Activated naive CD4-positive, alpha-beta T cell treated with anti-CD3 and anti-CD28 coated beads, Interleukin-2, amount 50 U/mL, for 72 hours (primary cell): ENCODE results near the gene OXCT2. TPM values are rescaled to one million over a fixed set of nuclear protein-coding genes. Genes with fewer than 3 reads are reported as not detected.
A peak's percentile ranks its signal among the peaks of the same experiment; 100 is the strongest.
"Not testable (repeated sequence)": the region's sequence is repeated elsewhere in the genome, so short reads cannot be mapped to it uniquely, and the experiment has no call there.

ENCODE experiments used
- ATAC-seq, 2 donors: fragments of 150-1000 bp; cut with Tn5 transposase; 2 replicates each; pipeline ENCODE4 v1.10.0; 2021; ENCODE audit warnings: mild to moderate bottlenecking in 2 of 2, moderate library complexity in 2 of 2
- DNase-seq, 2 donors: peaks; one replicate each; pipeline ENCODE4 v3.0.0; 2021 to 2022; ENCODE audit warnings: low spot score in 2 of 2
- H3K27ac Mint-ChIP-seq, 2 donors: one replicate each; pipeline ENCODE4 v1.8.0; 2022; ENCODE audit warnings: mild to moderate bottlenecking in 2 of 2, mixed read lengths in 2 of 2
- H3K36me3 Mint-ChIP-seq, 2 donors: one replicate each; pipeline ENCODE4 v1.8.0; 2022; ENCODE audit warnings: mixed read lengths in 2 of 2
- H3K9me3 Mint-ChIP-seq, 2 donors: one replicate each; pipeline ENCODE4 v1.8.0; 2022; ENCODE audit warnings: mixed read lengths in 2 of 2
- total RNA-seq, 2 donors: library from RNA; stranded (reverse); gene quantifications; one replicate each; pipeline ENCODE4 v1.2.3, GENCODE V29; 2022

The OXCT2 gene
- total RNA-seq, result 1 to 10 TPM; 1.2 to 2.9 TPM

DNA sequence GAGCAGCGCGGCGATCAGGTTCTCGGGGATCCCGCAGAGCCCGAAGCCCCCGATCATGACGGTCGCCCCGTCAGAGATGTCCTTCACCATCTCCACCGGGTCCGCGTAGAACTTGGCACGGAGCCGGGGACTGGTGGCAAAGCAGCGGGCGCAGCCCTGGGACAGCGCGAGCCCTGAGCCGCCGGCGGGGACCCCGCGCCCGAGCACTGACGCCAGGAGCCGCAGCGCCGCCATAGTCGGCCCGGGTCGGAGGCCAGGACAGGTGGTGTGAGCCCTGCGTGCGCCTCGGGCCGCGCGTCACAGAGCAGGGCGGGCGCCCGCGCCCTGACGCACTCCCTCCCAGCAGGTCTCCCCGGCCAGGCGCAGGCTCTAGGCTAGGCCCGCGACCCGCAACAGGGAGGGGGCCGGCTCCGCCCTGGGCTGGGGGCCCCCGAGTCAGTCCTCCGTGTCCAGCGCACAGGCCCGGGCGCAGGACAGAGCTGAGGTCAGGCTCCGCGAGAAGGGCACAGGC lies at the start of gene OXCT2:
OXCT2 (minus strand) TSS at position 327 of the 511 bp plus-strand sequence; CDS start at position 234, 93 bp downstream.
- not testable (repeated sequence) for H3K9me3 Mint-ChIP-seq, DNase-seq, H3K36me3 Mint-ChIP-seq, H3K27ac Mint-ChIP-seq
- ATAC-seq, result peak; percentile 48 to 63

DNA sequence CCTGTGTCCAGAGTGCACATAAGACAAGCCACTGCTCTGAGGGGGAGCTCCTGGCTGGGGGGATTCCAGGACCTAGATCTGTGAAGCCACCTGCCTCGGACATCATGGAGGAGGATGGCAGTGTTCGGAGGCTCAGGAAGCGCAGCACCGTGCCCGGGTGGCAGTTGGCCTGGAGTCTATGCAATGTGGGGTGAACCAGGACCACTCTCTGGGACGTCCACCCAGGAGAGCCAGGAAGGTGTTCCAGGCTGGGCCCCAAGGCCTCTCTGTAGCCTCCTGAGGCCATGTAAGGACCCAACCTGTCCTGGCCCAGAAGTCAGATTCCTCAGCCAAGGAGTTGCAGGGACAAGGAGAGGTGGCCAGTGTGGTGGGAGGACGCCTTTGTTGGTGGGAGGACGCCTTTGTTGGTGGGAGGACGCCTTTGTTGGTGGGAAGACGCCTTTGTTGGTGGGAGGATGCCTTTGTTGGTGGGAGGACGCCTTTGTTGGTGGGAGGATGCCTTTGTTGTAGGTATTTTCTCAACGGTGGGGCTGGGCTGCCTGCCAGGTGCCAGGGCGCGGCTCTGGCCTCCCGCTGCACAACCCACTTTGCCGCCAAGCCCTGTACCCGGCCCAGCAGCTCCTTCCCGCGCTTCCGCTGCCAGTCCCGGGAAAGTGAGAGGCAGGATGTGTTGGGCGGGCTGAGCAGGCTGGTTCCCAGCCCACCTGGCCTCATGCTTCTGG lies 48.1 kb upstream of the OXCT2 start:
- ATAC-seq, result no peak
- no peaks in the 10 kb centered on the region for H3K36me3 Mint-ChIP-seq

DNA sequence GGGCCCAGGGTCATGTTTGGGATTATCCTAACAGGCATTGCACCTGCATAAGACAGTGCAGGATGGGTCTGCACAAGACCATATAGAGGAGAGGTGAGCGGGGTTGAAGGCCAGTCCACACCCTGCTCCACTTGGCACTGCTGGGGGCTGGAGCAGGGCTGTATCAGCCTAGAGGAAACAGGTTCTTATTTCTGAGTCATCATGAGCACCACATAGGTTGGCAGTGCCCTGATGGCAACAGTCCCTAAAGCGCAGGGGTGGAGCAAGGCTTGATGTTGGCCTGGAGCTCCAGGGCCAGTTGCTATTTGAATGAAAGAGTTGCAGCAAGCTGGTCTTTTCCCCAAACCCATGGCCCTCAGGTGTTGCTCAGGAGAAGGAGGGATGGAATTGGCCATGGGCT lies 47.3 kb upstream of the OXCT2 start:
- H3K9me3 Mint-ChIP-seq, result no peaks in the 10 kb centered on the region

More for the DNA sequence above, 48.1 kb upstream of the OXCT2 start:
- Mint-ChIP-seq H3K9me3 (no peaks in the 10 kb centered on the region), H3K27ac (peak overlapping the region in 1 of 2 donors; percentile 7)
- no peak for DNase-seq

DNA sequence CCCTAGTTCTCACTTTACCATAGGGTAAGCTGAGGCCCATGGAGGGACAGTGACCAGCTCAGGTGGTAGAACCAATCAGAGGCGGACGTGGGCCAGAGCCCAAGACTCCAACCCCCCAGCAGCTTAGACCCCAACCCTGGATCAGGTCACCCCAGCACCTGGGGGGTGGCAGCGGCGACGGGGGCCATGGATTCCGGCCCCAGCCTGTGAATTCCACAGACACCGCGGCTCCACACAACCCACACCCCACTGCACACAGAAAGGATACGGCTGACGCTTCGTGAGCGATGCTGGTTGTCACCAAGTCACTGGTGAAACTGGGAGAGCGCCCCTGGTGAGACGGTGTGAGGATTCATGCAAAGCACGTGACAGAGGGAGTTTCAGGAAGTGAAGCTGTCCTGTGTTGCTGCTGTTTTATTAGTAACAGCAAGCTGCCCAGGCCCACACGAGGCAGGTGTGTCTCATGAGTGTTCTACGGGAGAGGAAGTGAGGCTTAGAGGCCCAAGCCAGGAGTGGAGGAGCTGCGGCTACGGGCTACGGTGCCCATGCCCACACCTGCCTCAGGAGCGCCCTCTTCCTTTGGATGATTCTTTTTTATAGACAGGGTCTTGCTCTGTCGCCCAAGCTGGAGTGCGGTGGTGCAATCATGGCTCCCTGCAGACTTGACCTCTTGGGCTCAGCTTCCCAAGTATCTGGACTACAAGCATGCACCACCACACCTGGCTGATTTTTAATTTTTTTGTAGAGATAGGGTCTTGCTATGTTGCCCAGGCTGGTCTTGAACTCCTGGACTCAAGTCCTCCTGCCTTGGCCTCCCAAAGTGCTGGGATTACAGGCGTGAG lies 46.2 kb upstream of the OXCT2 start:
- peak; percentile 45 to 73 for DNase-seq
- H3K9me3 Mint-ChIP-seq, result not testable (repeated sequence)

More for the DNA sequence above, 47.3 kb upstream of the OXCT2 start:
- ATAC-seq, result no peak
- Mint-ChIP-seq H3K27ac (no peak overlapping the region), H3K36me3 (no peaks in the 10 kb centered on the region)
- no peak for DNase-seq

DNA sequence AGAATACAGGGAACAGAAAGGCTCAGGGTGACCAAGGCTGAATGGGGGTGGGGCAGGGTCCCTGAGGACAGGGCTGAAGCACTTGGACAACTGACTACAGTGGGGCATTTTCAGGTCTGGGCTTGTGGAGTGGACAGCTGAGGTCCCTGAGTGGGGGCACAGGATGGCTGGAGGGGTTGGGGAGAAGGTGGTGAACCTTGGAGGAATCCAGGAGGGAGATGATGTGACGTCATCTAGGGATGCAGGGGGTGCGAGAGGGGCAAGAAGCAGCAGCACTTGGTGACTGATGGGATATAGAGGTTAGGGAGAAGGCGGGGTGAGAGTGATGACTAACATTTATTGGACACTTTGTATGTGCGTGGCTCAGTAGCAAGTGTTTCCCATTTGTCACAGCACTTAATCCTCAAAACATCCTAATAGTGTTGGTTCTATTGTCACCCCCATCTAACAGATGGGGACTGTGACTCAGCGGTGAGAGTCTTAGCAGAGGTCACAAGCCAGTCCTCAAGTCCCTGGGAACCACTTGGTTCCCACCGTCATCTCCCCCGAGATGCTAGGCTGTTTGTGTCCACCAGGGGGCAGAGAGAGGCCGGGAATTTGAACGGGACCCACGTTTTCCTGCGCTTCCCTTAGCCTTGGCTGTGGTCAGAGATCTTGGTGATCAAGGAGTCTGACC lies 45.4 kb upstream of the OXCT2 start:
- peak overlapping the region in 1 of 2 donors; percentile 75 for H3K27ac Mint-ChIP-seq
- ATAC-seq (peak; percentile 70 to 74), DNase-seq (peak; percentile 75 to 76)
- H3K36me3 Mint-ChIP-seq, result no peaks in the 10 kb centered on the region
- no peaks in the 10 kb centered on the region for H3K9me3 Mint-ChIP-seq

More for the DNA sequence above, 46.2 kb upstream of the OXCT2 start:
- peak overlapping the region in 1 of 2 donors; percentile 75 for H3K27ac Mint-ChIP-seq
- ATAC-seq, result peak; percentile 82 to 91
- not testable (repeated sequence) for H3K36me3 Mint-ChIP-seq

DNA sequence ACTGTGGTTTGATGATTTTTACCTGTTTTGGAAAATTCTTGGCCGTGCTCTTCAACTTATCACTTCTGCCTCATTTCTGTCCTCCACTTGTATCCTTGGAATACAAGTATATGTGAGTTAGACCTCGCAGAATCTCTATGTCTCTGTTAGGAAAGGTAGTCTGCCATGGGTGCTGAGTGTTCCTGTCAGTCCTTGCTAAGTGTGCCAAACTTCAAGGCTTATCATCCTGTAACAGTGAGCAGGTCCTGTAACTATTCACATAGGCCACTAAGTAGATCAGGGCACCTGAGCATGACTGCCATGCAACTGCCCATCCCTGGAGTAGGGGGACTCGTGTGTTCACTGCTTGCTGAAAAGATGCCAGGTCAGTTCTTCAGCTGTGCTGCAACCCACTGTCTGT lies 41.8 kb upstream of the OXCT2 start:
- Mint-ChIP-seq H3K27ac (no peak overlapping the region), H3K36me3 (no peaks in the 10 kb centered on the region), H3K9me3 (no peaks in the 10 kb centered on the region)
- DNase-seq (no peak), ATAC-seq (no peak)

DNA sequence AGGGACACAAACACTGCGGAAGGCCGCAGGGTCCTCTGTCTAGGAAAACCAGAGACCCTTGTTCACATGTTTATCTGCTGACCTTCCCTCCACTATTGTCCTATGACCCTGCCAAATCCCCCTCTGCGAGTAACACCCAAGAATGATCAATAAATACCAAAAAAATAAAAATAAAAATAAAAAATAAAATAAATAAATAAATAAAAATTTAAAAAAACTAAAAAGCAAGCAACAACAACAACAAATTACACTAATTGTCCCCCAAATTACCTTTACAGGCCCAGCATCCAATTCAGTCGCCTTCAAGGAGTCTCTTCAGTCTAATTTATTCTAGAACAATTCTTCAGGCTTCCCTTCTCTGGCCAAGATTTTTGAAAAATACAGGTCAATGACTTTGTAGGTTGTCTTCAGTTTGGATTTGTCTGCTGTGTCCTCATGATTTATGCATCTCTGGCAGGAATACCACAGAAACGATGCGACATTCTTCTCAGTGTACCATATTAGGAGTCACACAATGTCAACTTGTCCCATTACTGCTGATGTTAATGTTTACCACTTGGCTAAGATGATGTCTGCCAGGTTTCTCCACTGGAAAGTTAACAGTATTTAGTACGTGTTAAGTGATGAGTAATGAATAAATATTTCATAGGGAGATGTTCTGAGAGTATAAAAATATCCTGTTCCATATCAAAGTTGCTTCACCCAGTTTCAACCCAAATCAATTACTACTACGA lies 37.8 kb upstream of the OXCT2 start:
- no peak overlapping the region for H3K27ac Mint-ChIP-seq
- no peak for DNase-seq
- ATAC-seq, result no peak
- peaks cover 3% of the 10 kb centered on the region in 2 donors for H3K9me3 Mint-ChIP-seq
- no peaks in the 10 kb centered on the region for H3K36me3 Mint-ChIP-seq

DNA sequence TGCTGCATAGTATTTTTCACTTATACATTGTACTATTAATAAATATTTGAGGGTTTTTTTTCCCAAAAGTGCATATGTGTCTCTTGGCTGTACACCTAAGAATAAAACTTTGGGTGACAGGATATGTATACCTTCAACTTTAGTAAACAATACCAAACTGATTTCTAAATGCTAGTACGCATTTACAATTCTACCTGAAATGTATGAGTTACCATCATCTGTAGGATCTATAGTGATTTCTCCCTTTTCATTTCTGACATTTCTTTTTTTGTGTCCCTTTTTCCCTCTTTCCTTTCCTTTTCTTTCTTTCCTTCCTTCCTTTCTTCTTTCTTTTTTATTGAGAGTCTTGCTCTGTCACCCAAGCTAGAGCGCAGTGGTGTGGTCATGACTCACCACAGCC lies 34.2 kb upstream of the OXCT2 start:
- H3K9me3 Mint-ChIP-seq, result peaks cover 3% of the 10 kb centered on the region in 2 donors
- DNase-seq (no peak), ATAC-seq (no peak)
- no peak overlapping the region for H3K27ac Mint-ChIP-seq
- no peaks in the 10 kb centered on the region for H3K36me3 Mint-ChIP-seq

DNA sequence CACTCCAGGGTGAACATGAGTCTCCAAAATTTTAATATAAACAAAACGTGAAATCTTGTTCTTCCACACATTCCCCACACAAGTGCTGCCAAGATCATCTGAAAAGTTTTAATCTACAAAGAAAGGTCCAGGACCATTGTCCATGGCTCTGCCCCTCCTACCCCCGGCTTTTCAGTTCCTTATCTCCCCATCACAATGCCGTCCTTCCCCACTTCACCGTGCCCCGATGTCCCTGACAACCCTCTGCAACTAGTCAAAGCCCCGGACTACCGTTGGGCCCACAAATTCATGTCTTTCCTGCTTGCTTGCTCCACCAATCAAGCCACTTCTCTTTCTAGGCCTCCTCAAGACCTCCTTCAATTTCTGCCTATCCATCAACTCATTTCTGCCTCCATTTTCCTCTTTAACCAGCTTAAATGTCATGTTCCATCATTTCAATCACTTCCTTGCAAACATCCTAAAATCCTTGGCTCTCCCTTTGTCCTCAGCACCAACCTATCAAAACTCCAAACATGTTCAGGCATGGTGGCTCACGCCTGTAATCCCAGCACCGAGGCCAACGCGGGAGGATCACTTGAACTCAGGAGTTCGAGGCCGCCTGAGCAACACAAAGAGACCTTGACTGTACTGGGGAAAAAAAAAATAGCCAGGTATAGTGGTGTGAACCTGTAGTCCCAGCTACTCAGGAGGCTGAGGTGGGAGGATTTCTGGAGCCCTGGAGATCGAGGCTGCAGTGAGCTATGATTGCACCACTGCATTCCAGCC lies 31.5 kb upstream of the OXCT2 start:
- ATAC-seq, result no peak
- H3K27ac Mint-ChIP-seq, result peak overlapping the region in 1 of 2 donors; percentile 26
- no peak for DNase-seq
- no peaks in the 10 kb centered on the region for H3K36me3 Mint-ChIP-seq
- H3K9me3 Mint-ChIP-seq, result peaks cover 3% of the 10 kb centered on the region in 2 donors

DNA sequence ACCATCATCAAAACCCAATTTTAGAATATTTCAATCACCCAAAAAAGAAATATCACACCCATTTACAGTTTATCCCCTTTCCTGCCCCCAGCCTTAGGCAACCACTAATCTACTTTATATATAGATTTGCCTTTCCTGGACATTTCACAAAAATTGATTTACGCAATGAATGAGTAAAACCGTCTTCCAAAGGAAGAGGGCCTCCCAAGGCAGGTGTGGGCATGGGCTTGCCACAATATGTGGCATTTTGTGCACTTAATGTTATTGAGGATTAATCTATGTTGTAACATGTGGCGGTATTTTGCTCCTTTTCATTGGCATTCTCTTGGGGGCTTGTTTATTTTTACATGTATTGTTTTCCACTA lies 29.3 kb upstream of the OXCT2 start:
- H3K9me3 Mint-ChIP-seq, result no peaks in the 10 kb centered on the region
- ATAC-seq, result no peak
- no peak for DNase-seq
- no peaks in the 10 kb centered on the region for H3K36me3 Mint-ChIP-seq
- no peak overlapping the region for H3K27ac Mint-ChIP-seq

DNA sequence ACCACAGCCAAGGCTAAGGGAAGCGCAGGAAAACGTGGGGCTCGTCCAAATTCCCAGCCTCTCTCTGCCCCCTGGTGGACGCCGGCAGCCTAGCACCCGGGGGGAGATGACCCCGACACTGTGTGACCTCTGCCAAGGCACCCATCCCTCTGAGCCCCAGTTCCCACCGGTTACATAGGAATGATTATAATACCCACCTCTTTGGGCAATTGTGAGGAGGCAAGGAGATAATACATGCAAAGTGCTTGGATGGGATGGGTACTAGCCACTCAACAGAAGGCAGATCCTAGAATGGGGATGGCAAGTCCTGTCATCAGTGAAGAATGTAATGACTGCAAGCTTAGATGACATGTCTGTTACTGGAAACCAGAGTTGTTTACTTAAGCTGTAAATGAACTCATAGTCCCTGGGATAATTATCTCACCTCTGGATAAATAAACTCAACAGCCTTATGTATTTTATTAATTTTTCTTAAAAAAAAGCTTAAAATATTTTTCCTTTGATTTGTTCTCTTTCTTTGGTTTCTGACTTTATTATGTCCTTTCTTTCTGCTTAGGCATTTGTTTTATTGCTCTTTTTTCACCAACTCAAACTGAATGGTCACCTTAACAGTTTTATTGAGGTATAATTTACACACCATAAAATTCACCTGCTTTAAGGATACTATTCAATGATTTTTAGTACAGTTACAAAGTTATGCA lies 28.8 kb upstream of the OXCT2 start:
- DNase-seq (peak; percentile 58 to 82), ATAC-seq (peak; percentile 68 to 82)
- H3K9me3 Mint-ChIP-seq, result no peaks in the 10 kb centered on the region
- H3K27ac Mint-ChIP-seq, result peak overlapping the region in 1 of 2 donors; percentile 95
- H3K36me3 Mint-ChIP-seq, result no peaks in the 10 kb centered on the region

DNA sequence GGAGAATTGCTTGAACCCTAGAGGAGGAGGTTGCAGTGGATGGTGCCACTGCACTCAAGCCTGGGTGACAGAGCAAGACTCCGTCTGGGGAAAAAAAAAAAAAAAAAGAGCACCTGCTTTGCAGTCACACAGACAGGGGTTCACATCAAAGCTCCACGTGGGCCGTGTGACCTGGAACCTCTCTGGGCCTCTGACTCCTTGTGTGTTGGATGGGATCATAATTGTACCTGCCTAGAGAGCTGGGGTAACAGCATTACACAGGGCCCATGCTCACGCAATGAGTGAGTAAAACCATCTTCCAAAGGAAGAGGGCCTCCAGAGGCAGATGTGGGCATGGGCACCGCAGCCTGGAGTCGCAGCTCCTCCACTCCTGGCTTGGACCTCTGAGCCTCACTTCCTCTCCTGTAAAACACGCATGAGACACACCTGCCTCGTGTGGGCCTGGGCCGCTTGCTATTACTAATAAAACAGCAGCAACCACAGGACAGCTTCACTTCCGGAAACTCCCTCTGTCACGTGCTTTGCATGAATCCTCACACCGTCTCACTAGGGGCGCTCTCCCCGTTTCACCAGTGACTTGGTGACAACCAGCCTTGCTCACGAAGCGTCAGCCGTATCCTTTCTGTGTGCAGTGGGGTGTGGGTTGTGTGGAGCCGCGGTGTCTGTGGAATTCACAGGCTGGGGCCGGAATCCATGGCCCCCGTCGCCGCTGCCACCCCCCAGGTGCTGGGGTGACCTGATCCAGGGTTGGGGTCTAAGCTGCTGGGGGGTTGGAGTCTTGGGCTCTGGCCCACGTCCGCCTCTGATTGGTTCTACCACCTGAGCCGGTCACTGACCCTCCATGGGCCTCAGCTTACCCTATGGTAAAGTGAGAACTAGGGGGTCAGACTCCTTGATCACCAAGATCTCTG lies 28.0 kb upstream of the OXCT2 start:
- not testable (repeated sequence) for H3K9me3 Mint-ChIP-seq, H3K36me3 Mint-ChIP-seq
- DNase-seq, result peak; percentile 37 to 79
- peak; percentile 64 to 91 for ATAC-seq
- peak overlapping the region in 1 of 2 donors; percentile 95 for H3K27ac Mint-ChIP-seq

DNA sequence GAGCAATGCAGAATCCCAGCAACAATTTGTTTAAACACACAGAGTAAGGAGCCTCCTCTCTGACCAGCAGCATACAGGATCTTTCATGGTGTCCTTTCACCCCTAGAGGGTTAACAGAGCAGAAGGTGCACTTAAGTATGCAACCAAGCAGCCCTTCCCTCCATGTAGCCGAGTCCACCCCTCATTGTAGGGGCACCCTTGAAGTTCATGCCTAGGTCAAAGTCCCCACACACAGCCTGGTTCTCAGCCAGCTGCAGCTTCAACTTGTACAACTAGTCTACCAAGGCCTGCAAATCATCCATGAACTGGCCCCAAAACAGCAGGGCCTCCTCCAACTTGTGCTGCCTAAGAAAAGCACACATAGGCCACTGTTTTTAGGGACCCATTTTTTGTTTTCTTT lies 24.5 kb upstream of the OXCT2 start:
- Mint-ChIP-seq H3K36me3 (peaks cover 0 to 5% of the 10 kb centered on the region in 2 donors), H3K27ac (no peak overlapping the region), H3K9me3 (no peaks in the 10 kb centered on the region)
- ATAC-seq (peak in 1 of 2 donors; percentile 12), DNase-seq (no peak)

DNA sequence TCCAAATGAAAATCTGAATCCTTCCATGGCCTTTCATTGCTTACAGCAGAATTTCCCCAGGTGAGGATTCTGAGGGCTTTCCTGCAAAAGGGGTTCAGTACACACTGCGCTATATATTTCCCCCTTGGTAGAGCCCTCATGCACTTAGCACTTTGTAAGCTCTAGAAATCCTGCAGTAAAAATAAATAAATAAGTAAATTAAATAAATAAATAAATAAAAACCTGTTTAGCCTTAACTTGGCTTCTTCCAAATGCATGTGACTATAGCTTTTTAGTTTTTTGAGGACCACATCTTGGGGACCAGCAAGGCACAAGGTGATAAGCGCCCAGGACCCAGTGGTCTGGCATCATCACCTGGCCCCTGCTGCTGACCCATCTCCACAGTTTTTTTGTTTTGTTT lies 20.7 kb upstream of the OXCT2 start:
- Mint-ChIP-seq H3K9me3 (no peaks in the 10 kb centered on the region), H3K27ac (no peak overlapping the region), H3K36me3 (peaks cover 0 to 5% of the 10 kb centered on the region in 2 donors)
- no peak for ATAC-seq
- no peak for DNase-seq
